HepG2 (cell line): ENCODE data around the gene KLHL30. TPM values are rescaled to one million over a fixed set of nuclear protein-coding genes. Genes with fewer than 3 reads are reported as not detected.

Source experiments
- DZIP1 ChIP-seq: sonication (generic); formaldehyde crosslinking; IDR thresholded peaks from 2 replicates; pipeline ENCODE4 v1.5.0; 2020; ENCODE audit warnings: mild to moderate bottlenecking, missing genetic modification reagents
- GABPA ChIP-seq, 2 experiments: IDR thresholded peaks; 2 replicates each; pipeline ENCODE4 v1.6.1; 2011 to 2016; ENCODE audit warnings: low read depth in 2 of 2, low read length in 1 of 2, missing biosample characterization in 1 of 2, missing genetic modification characterization in 1 of 2
- ISL2 ChIP-seq: sonication (generic); formaldehyde crosslinking; IDR thresholded peaks from 2 replicates; pipeline ENCODE4 v1.5.0; 2020; ENCODE audit warnings: missing genetic modification reagents
- MZF1 ChIP-seq: sonication (generic); formaldehyde crosslinking; IDR thresholded peaks from 2 replicates; pipeline ENCODE4 v1.8.1; 2023; ENCODE audit warnings: mild to moderate bottlenecking, missing genetic modification reagents, borderline replicate concordance
- NFRKB ChIP-seq: fragments of 450-650 bp; IDR thresholded peaks from 2 replicates; pipeline ENCODE4 v1.6.1; 2017
- TBL1XR1 ChIP-seq: fragments of 150-350 bp; IDR thresholded peaks from 2 replicates; pipeline ENCODE4 v1.6.1; 2014; ENCODE audit warnings: borderline replicate concordance, low read length; ENCODE audit not compliant: partially characterized antibody
- ZBTB40 ChIP-seq, 2 experiments: fragments of 450-650 bp in 1 of 2; sonication (generic) in 1 of 2; formaldehyde crosslinking in 1 of 2; IDR thresholded peaks; 2 replicates each; pipeline versions ENCODE4 v1.6.1 to v1.8.0; 2016 to 2022; ENCODE audit warnings: antibody characterized with exemption in 1 of 2, mild to moderate bottlenecking in 1 of 2, missing genetic modification reagents in 1 of 2
- ZNF580 ChIP-seq: IDR thresholded peaks from 2 replicates; pipeline ENCODE4 v1.6.1; 2016; ENCODE audit warnings: low read depth, borderline replicate concordance
- ZSCAN22 ChIP-seq: sonication (generic); formaldehyde crosslinking; IDR thresholded peaks from 2 replicates; pipeline ENCODE4 v1.4.0; 2020; ENCODE audit warnings: mild to moderate bottlenecking, missing genetic modification reagents
- polyA plus RNA-seq, 8 experiments: library from polyadenylated mRNA; depleted of rRNA in 3 of 8; stranded (reverse) in 7 of 8; unstranded in 1 of 8; fragments of >200 nt; fragmentation: Illumina TruSeq in 4 of 8; extraction: Trizol in 4 of 8; gene quantifications; 2 replicates each; pipeline versions ENCODE4 v1.2.1 to v1.2.3, GENCODE V29; 2011 to 2016; ENCODE audit warnings: low read depth in 4 of 8, missing spikeins in 1 of 8, mixed read lengths in 1 of 8; ENCODE audit not compliant: insufficient read depth in 1 of 8
- total RNA-seq, 5 experiments: library from RNA; depleted of rRNA; stranded (reverse); fragments of >200 nt; fragmentation: Illumina TruSeq; extraction: Trizol; gene quantifications; 2 replicates each; pipeline ENCODE4 v1.2.3, GENCODE V29; 2016; ENCODE audit warnings: low read depth in 1 of 5
- TF ChIP-seq, protein P1 (sequence below): sonication (generic); formaldehyde crosslinking; IDR thresholded peaks from 2 replicates; pipeline ENCODE4 v1.8.1; 2023; ENCODE audit warnings: mild to moderate bottlenecking, missing genetic modification reagents

KLHL30 gene
- total and polyA plus RNA-seq, 2 of the 13 experiments (the other 11 are each of a cell fraction or from before 2014, with no cell fraction given): 0.05 TPM; not detected in 1

DNA sequence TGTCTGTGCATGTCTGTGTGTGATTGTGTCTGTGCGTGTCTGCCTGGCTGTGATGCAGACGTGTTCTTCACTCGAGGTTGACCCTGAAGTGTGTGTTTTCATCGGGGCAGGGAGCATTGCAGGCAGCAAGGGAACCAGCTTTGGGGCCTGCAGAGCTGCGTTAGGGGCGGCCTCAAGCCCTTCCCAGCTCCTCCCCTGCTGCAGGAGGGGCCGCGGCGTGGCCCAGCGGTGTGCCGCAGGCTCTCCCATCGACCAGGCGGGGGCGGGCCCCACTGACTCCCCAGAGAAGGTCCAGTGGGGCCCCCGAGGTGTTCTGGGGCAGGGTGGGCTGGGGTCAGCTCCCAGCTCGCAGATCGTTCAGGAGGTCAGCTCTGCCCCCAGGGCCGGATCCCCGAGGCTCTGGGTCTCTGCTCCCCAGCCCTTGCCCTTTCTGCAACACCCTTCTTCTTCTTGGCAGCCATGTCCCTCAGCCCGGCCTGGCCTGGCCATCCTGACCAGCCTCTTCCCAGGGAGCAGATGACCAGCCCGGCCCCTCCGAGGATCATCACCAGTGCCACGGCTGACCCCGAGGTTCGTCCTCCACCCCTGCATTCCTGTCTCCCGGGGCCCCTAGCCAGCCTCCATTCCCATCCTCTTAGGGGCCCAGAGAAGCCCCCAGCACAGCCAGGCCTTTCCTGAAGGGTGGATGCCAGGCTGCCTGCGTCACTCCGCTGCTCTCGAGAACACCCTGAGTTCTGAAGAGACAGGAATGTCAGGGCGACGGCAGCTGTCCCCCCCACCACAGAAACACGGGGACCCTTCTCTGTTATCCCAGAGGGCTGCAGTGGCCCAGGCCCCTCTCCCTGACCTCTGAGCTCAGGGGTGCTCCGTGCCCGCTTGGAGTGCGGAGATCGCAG lies 11.1 kb upstream of the KLHL30 start (continued):
- TF ChIP-seq DZIP1 (CRISPR knock-in tag): 0 out of 2 replicates have a peak, but pooled peaks have one; percentile 31
- TF ChIP-seq ZSCAN22: no peak
- no peak for TF ChIP-seq ZBTB40 (IDR thresholded peaks at IDR 0.05)
- TF ChIP-seq ZBTB40 (CRISPR knock-in tag; IDR thresholded peaks at IDR 0.05): no peak
- no peak for TF ChIP-seq TBL1XR1
- TF ChIP-seq ISL2 (CRISPR knock-in tag): no peak
- no peak for TF ChIP-seq NFRKB
- TF ChIP-seq GABPA (IDR thresholded peaks at IDR 0.05; ENCODE audit: low read depth, low read length): no peak
- no peak for TF ChIP-seq GABPA (CRISPR knock-in tag; IDR thresholded peaks at IDR 0.05; ENCODE audit: low read depth)
- no peak for TF ChIP-seq ZNF580 (CRISPR knock-in tag)
- TF ChIP-seq, protein P1, sequence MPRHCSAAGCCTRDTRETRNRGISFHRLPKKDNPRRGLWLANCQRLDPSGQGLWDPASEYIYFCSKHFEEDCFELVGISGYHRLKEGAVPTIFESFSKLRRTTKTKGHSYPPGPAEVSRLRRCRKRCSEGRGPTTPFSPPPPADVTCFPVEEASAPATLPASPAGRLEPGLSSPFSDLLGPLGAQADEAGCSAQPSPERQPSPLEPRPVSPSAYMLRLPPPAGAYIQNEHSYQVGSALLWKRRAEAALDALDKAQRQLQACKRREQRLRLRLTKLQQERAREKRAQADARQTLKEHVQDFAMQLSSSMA: no peak
- TF ChIP-seq MZF1: no peak
